Measurements from ENCODE around the gene REXO1. TPM values are rescaled to one million over a fixed set of nuclear protein-coding genes. Genes with fewer than 3 reads are reported as not detected.

REXO1 gene
- total and polyA plus RNA-seq, 2 of the 13 experiments (the other 11 are each of a cell fraction or from before 2014, with no cell fraction given): 5.0 to 11.2 TPM

GRCh38 chr19:1812426-1813191 lies 35.7 kb downstream of the REXO1 start (continued):
- no peak for TF ChIP-seq ZNF318 (CRISPR knock-in tag; IDR thresholded peaks at IDR 0.05)
- TF ChIP-seq RFX1 (IDR thresholded peaks at IDR 0.05): no peak
- TF ChIP-seq ATAD3A (CRISPR knock-in tag; IDR thresholded peaks at IDR 0.05): no peak
- no peak for TF ChIP-seq ETS1 (CRISPR knock-in tag; IDR thresholded peaks at IDR 0.05)
- TF ChIP-seq ZFP62 (CRISPR knock-in tag; IDR thresholded peaks at IDR 0.05): no peak
- TF ChIP-seq ATF6 (CRISPR knock-in tag; conservative IDR thresholded peaks at IDR 0.05): 0 out of 2 replicates have a peak, but pooled peaks have one; percentile 73
- peak; percentile 89 for TF ChIP-seq HBP1 (CRISPR knock-in tag; IDR thresholded peaks at IDR 0.05; ENCODE audit: low read depth)
- peak; percentile 81 for TF ChIP-seq ZFX (CRISPR knock-in tag; IDR thresholded peaks at IDR 0.05; ENCODE audit: low read depth)
- no peak for TF ChIP-seq REST (IDR thresholded peaks at IDR 0.05; ENCODE audit: borderline replicate concordance in 1 of 2, low read depth in 1 of 2, low read length in 2 of 2)
- no peak; the same call in 1 of the 2 replicates for TF ChIP-seq ZNF614 (CRISPR knock-in tag; IDR thresholded peaks at IDR 0.05; ENCODE audit: borderline replicate concordance)

Measured in HepG2 (cell line).